HG02970 (cell line): Measurements from ENCODE around the gene FRYL.

Experiments
- ATAC-seq: cut with Tn5 transposase; IDR thresholded peaks from one replicate; pipeline ENCODE4 v1.9.1; 2021; ENCODE audit warnings: mild to moderate bottlenecking, moderate library complexity, moderate number of reproducible peaks; ENCODE audit not compliant: unreplicated experiment, low FRiP score

Gene FRYL

GRCh38 chr4:48503233-48504025, 276.6 kb downstream of the FRYL start:
- ATAC-seq, result no peak

- ATAC-seq, result peak; percentile 64
Observed at GRCh38 chr4:48499551-48500066, 280.5 kb downstream of the FRYL start.

DNA sequence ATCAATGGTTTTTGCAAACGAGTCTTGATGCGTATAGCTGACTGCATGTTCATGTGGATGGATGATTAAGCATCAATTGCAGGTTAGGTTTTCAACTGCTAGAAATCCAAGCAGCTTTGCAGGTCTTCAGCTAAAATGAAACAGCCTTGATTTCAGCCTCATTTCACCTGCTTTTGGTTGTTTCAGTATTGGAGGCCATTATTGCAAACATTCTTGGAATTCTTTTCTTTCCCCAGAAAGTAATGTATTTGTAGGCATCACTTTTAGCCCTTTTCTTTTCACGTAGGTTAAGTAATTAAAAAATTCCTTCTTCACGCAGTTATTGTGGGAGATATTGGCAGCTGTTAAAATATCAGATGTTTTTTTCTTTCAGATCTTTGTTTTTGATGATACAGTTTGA, 281.2 kb downstream of the FRYL start:
- ATAC-seq, result no peak

- ATAC-seq, result no peak
Observed at GRCh38 chr4:48495941-48496340, 284.1 kb downstream of the FRYL start.

GRCh38 chr4:48493452-48494100, 286.5 kb downstream of the FRYL start:
- no peak for ATAC-seq

DNA sequence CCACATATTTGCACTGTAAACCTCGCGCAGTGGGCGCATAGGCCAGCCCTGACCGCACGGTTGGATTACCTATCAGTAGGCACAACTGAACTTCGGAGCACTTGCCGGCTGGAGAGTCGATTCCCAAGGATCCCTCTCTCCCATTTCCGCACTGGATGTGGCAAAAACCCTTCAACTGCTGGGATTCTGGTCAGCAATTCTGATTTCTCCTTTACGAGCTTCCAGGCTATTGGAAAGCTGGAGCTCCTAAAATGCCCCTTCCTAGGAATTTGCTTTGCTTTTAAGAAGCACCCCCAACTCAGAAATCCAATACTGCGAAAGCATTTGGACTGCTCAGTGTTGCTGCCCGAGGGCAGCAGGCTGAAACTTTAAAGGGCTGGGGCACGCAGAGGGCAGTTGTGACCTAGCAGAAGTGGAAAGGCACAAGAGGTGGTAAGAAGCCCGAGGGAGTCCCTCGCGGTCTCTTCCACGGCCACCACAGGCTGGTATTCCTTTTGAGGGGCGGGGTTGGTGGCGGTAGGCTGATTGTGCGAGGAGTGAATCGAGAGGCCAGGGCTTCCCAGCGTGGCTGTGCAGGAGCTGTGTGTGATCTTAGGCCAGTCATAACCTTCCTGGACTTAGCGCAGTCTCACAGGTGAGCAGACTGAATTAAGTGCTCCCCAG, 288.4 kb downstream of the FRYL start:
- ATAC-seq, result no peak

DNA sequence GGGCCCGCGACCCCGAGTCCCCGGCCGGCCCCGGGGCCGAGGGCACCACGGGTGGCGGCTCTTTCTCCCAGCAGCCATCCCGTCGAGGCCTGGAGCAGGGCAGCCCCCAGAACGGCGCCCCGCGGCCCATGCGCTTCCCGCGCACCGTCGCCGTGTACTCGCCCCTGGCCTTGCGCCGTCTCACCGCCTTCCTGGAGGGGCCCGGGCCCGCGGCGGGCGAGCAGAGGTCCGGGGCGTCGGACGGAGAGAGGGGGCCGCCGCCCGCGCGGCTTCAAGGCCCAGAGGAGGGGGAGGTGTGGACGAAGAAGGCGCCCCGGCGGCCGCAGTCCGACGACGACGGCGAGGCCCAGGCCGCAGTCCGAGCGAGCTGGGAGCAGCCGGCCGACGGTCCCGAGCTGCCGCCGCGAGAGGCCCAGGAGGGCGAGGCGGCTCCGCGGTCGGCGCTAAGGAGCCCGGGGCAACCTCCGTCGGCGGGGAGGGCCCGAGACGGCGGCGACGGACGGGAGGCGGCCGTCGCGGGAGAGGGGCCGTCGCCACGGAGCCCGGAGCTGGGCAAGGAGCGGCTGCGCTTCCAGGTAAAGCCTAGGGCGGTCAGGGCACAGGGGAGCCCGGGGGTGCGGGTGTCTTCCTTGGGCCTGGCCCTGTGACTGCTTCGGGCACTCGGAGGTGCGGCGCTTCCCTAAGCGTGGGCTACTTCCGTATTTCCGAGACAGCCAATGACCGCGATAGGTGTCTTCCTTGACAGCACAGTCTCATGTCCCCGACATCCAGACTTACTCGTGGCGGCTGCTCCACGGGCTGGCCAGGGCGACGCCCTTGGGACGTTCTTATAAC, 289.2 kb downstream of the FRYL start:
- ATAC-seq, result no peak

DNA sequence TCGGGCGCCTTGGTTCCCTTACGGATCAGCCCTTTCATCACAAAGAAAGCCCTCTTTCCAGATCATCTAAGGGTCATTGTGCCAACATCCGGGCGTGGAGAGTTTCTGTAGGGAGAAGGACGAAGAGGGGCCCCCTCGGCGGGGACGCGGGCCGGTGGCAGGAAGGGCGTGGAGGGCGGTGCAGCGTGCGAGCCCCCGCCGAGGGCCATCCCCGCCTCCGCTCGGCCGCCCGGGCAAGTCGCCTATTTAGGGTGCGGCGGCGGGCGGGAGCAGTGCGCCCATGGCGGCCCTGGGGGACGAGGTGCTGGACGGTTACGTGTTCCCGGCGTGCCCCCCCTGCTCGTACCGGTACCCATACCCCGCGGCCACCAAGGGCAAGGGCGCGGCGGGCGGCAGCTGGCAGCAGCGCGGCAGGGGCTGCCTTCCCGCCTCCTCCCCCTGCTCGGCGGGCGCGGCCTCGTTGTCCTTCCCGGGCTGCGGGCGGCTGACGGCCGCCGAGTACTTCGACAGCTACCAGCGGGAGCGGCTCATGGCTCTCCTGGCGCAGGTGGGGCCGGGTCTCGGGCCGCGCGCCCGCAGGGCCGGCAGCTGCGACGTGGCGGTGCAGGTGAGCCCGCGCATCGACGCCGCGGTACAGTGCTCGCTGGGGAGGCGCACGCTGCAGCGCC, 289.9 kb downstream of the FRYL start, which contains the start of gene ZAR1:
Gene ZAR1 (plus strand): TSS at position 241 of the 668 bp plus-strand sequence. CDS start 40 bp downstream, at position 281.
- ATAC-seq, result no peak

GRCh38 chr4:48489683-48490011, 290.4 kb downstream of the FRYL start:
- ATAC-seq, result no peak

DNA sequence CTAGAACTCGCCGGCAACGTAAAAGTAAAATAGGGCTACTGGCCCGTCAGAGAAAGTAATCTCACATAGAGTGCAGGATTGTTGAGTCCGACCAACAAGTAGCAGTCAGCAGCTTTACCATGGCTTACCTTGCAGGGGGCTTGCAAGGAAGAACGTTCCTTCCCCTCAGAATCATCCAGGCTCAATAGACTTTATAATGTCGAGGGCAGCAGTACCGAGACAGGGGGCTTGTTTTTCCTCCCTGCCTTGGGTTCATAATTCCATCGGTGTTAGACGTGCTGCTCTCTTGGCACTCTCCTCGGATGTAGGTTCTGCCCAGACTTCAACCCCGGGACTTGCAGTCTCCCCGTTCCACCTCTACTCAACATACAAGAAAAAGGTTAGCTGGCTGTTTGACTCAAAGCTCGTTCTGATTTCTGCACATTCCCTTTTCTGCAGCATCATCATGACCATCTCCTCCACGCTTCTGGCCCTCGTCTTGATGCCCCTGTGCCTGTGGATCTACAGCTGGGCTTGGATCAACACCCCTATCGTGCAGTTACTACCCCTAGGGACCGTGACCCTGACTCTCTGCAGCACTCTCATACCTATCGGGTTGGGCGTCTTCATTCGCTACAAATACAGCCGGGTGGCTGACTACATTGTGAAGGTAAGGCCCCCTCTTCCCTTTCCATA, 295.4 kb downstream of the FRYL start:
- no peak for ATAC-seq

GRCh38 chr4:48483777-48484493, 296.1 kb downstream of the FRYL start:
- ATAC-seq, result no peak

- ATAC-seq, result no peak
Observed at GRCh38 chr4:48483006-48483776, 296.9 kb downstream of the FRYL start, which contains the start of gene SLC10A4. Gene SLC10A4, plus strand, starts transcription at chr4:48483343. Its CDS starts 219 bp downstream, at chr4:48483562.

DNA sequence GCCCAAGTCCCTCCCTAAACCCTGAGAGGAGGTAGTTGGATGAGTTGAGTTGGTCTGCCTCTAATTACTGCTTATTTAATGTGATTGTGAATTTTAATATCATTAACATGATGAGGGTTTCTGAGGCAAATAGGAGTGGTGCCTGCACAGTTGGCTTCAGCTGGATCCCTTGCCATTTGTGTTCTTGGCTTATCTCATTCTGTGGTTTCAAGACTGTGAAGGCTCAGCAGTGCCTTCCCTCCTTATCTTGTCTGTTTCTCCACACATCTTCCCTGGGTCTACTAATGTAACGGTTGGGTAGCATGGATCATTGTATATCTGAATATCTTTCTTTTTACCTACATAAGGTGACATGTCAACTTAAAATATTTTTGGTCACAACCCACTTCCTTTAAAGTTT, 298.5 kb downstream of the FRYL start:
- ATAC-seq, result no peak

- ATAC-seq, result no peak
Observed at GRCh38 chr4:48478273-48478672, 301.8 kb downstream of the FRYL start.

- ATAC-seq, result no peak
Observed at GRCh38 chr4:48475770-48476169, 304.3 kb downstream of the FRYL start.

- no peak for ATAC-seq
Observed at GRCh38 chr4:48472794-48473193, 307.3 kb downstream of the FRYL start.

DNA sequence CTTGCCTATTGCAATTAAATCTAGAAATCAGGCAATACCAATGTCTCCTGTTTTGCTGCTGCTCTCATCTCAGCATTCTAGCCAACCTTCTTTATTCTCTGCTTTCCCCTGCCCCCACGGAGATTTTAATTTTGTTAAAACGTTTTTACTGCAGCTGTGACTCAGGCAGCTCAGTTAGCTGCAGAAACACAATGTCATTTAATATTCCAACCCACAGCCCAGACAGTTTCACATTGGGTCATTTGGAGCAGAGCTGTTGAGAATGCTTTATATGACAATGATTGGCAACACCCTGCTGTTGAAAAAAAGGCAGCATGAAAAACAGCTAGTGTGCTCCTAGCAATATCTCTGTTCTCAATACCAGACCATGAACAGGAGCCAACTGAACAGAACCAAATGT, 309.5 kb downstream of the FRYL start:
- no peak for ATAC-seq

DNA sequence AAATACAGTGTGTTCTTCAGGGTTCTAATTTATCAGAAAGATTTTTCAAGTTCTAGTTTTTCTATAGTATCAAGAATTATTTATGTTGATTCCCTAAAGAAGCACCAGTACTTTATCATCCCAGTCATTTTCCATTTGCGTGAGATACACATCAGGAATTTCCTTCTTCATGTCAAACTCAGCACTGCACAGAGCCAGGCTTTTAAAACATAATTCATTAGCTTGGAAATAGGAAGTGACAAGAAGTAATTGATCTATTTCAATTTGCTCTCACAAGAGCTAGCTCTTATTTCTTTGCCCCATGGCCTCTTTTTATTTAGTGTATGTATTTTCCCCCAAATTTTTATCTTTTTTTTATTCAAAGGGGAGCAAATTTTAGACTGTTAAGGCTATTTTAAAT, 309.9 kb downstream of the FRYL start:
- no peak for ATAC-seq
